OCI-LY3 (cell line): ENCODE data around the gene SPRN.

ENCODE experiments used
- EZH2phosphoT487 ChIP-seq: fragments of 200-600 bp; shearing (Covaris generic); IDR thresholded peaks from 2 replicates; pipeline ENCODE4 v1.6.1; 2018; ENCODE audit warnings: antibody characterized with exemption, mixed run types, low read depth
- TF ChIP-seq, protein P1 (sequence below): fragments of 200-600, 300-600 bp; sonication (generic); IDR thresholded peaks from 2 replicates; pipeline ENCODE4 v1.5.1; 2014; ENCODE audit warnings: antibody characterized with exemption, low read length, low read depth

DNA sequence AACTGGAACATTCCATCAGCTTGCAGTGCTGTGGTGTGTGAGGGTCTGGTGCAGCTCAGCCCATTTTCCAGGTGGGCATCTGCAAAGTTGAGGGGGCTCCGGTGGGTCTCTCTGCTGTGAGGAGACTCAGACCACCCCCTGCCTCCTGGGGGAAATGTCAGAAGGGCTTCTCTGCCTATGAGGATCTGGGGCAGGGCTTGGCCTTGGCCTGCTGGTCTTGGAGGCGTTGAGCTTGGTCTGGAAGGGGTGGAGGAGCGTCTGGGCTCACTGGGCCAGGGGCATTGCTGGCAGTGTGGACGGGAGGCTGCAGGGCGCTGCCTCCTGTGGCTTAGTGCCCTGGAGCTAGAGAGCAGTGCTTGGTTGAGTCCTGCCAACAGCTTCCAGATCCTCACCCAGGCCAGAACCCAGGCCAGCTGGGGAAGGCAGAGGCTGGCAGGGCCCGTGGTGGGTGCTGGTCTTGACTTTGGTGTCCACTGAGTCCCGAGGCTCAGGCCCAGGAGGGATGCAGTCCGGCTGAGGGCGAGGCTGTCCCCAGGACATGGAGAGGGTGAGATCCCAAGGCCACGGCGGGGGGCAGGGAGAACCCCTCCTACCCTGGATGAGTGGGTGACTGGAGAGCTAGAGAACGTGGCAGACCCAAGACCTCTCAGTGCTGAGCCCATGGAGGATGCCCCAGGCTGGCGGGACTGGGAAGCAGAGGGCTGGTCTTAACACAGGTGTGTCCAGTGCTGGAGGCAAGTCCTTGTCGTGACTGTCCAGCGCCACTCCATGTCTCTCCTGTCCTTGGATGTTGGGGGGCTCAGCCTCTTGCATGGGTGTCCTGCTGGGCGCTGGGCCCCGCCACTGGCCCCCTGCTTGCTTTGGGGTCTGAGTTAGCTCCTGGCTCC, 2.8 kb downstream of the SPRN start:
- TF ChIP-seq, protein P1, sequence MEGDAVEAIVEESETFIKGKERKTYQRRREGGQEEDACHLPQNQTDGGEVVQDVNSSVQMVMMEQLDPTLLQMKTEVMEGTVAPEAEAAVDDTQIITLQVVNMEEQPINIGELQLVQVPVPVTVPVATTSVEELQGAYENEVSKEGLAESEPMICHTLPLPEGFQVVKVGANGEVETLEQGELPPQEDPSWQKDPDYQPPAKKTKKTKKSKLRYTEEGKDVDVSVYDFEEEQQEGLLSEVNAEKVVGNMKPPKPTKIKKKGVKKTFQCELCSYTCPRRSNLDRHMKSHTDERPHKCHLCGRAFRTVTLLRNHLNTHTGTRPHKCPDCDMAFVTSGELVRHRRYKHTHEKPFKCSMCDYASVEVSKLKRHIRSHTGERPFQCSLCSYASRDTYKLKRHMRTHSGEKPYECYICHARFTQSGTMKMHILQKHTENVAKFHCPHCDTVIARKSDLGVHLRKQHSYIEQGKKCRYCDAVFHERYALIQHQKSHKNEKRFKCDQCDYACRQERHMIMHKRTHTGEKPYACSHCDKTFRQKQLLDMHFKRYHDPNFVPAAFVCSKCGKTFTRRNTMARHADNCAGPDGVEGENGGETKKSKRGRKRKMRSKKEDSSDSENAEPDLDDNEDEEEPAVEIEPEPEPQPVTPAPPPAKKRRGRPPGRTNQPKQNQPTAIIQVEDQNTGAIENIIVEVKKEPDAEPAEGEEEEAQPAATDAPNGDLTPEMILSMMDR: no peak
- no peak for TF ChIP-seq EZH2phosphoT487
